LNCAP (cell line): Measurements from ENCODE around the gene LRIF1.

Experiments used
- TF ChIP-seq, protein P1 (sequence below): fragments of 450-650 bp; IDR thresholded peaks from 2 replicates; pipeline ENCODE4 v1.5.1; 2017; ENCODE audit warnings: mild to moderate bottlenecking

The LRIF1 gene

DNA sequence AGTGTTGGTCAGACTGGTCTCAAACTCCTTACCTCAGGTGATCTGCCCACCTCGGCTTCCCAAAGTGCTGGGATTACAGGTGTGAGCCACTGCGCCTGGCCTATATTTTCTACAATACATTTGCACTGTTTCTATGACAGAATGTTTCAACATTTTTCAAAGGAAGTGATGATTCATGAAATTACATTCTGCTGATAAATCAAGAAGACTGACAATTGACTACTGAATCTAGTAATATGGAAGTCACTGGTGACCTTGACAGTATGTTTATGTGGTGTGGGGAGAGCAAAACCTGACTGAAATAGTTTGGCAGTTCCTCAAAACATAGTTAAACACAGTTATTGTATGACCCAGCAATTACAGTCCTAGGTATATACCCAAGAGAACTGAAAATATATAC, 18.1 kb downstream of the LRIF1 start:
- TF ChIP-seq, protein P1, sequence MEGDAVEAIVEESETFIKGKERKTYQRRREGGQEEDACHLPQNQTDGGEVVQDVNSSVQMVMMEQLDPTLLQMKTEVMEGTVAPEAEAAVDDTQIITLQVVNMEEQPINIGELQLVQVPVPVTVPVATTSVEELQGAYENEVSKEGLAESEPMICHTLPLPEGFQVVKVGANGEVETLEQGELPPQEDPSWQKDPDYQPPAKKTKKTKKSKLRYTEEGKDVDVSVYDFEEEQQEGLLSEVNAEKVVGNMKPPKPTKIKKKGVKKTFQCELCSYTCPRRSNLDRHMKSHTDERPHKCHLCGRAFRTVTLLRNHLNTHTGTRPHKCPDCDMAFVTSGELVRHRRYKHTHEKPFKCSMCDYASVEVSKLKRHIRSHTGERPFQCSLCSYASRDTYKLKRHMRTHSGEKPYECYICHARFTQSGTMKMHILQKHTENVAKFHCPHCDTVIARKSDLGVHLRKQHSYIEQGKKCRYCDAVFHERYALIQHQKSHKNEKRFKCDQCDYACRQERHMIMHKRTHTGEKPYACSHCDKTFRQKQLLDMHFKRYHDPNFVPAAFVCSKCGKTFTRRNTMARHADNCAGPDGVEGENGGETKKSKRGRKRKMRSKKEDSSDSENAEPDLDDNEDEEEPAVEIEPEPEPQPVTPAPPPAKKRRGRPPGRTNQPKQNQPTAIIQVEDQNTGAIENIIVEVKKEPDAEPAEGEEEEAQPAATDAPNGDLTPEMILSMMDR, result no peak

DNA sequence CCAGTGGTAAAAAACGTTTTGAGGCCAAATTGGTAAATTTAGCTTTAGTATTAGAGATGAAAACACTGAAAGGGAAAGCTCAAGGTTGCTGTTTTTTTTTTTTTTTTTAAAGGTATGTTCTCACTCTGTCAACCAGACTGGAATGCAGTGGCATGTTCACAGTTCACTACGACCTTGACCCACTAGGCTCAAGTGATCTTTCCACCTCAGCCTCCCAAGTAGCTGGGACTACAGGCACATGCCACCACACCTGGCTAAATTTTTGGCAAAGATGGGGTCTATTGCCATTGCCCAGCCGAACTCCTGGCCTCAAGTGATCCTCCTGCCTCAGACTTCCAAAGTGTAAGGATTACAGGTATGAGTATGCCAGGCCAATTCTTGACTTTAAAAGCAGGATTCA, 18.9 kb downstream of the LRIF1 start:
- TF ChIP-seq, protein P1, result no peak

DNA sequence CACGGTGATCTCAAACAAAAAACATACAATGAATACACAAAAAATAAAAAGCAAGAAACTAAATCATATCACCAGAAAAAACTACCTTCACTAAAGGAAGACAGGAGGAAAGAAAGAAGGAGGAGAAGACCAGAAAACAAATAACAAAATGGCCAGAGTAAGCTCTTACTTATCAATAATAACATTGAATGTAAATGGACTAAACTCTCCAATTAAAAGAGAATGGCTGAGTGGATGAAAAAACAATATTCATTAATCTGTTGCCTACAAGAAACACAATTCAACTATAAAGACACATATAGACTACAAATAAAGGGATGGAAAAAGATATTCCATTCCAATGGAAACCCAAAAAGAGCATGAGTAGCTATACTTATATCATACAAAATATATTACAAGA, 27.2 kb downstream of the LRIF1 start:
- TF ChIP-seq, protein P1, result no peak

DNA sequence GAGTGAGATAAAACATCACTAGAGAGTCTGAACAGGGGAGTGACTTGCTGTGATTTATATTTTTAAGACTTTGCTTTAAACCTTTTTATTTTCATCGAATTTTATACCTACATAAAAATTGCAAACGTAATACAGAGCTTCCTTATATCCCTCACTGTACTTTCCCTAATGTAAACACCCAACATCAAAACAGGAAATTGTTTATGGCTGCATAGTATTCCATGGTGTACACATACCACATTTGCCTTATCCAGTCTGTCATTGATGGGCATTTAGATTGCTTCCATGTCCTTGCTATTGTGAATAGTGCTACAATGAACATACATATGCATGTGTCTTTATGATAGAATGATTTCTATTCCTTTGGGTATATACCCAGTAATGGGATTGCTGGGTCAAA, 34.8 kb downstream of the LRIF1 start:
- TF ChIP-seq, protein P1, result no peak

DNA sequence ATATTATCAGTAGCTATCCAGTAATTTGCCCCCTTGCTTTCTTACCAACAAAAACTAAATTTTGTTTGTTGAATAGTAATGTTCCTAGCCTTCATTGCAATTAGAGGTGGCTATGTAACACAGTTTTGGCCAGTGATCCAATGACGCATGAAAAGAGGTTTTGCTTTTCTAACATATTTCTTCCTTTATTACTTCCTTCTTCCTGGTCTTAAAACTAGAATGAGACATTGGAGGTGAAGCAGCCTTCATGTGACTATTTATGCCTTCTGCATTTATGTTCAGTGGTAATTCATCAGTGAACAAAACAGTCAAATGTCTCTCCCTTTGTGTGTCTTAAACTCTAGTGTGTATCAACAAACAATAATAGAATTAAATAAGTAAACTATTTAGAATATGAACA, 35.5 kb downstream of the LRIF1 start:
- TF ChIP-seq, protein P1, result no peak

DNA sequence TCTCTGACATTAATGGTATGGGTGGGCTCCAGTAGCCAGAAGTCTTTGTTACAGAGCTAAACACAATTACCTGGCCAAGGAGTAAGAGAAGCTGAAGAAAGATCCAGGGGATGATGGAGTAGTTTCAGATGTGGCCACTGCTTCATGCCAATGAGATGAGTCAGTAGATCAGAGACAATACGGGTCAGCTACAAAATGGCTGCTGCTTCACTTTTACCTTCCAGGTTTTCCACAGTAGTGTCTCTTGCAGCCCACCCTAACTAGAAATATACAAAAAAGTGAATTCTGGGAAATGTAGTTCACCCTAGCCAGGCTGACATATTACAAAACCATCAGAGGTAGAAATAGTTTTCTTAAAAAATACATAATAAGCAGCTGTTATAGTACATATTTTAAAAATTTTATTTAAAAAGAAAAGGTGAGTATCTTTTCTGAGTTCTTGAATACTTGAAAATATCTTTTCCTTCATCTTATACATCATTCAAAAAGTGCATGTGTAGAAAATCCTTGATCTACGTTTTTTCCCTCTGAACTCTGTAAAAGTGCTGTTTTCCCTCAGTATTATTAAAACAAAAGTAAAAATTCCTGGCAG, 36.1 kb downstream of the LRIF1 start:
- TF ChIP-seq, protein P1, result no peak

DNA sequence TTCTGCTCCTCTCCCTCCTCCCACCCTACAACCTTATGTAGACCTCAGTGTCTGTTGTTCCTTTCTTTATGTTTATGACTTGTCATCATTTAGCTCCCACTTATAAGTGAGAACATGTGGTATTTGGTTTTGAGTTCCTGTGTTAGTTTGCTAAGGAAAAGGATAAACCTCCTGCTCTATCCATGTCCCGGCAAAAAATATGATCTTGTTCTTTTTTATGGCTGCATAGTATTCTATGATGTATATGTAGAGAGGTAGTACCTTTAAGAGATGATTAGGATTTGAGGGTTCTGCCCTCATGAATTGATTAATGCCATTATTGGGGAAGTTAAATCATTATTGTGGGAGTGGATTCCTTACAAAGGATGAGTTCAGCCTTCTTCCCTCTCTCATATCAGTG, 41.8 kb downstream of the LRIF1 start:
- TF ChIP-seq, protein P1, result no peak

DNA sequence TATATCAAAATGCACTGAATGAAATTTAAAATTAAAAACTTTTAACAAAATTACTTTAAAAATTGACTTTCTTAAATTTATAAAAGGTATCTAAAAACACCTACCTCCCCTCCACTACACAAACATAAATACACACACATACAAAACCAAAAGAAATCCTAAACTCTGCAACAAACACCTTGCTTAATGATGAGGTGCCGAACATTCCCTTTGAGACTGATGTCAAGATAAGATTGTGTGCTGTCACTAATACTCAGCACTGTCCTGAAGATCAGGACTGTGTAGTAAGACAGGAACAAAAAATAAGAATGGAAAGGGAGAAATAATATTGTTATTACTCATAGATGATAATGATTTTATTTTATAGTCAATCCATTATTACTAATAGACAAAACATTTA, 45.7 kb downstream of the LRIF1 start:
- TF ChIP-seq, protein P1, result no peak
